ENCODE measurements around the gene ATP13A3.
A peak's percentile ranks its signal among the peaks of the same experiment; 100 is the strongest.

The ATP13A3 gene

GRCh38 chr3:194439881-194440550, 46.8 kb downstream of the ATP13A3 start:
- DNase-seq (ENCODE audit: low spot score) = peak; percentile 6

- DNase-seq (ENCODE audit: low spot score) = no peak
Observed at GRCh38 chr3:194434503-194434902, 52.3 kb downstream of the ATP13A3 start.

GRCh38 chr3:194431554-194431953, 55.2 kb downstream of the ATP13A3 start:
- DNase-seq (ENCODE audit: low spot score) = no peak

- DNase-seq (ENCODE audit: low spot score) = no peak
Observed at GRCh38 chr3:194425399-194425798, 61.4 kb downstream of the ATP13A3 start.

GRCh38 chr3:194424953-194425352, 61.8 kb downstream of the ATP13A3 start:
- DNase-seq (ENCODE audit: low spot score) = no peak

- DNase-seq (ENCODE audit: low spot score) = no peak
Observed at GRCh38 chr3:194424373-194424772, 62.4 kb downstream of the ATP13A3 start.

GRCh38 chr3:194423317-194423716, 63.5 kb downstream of the ATP13A3 start:
- DNase-seq (ENCODE audit: low spot score) = no peak

- DNase-seq (ENCODE audit: low spot score) = no peak
Observed at GRCh38 chr3:194422188-194422587, 64.6 kb downstream of the ATP13A3 start.

- no peak for DNase-seq (ENCODE audit: low spot score)
Observed at GRCh38 chr3:194418671-194419070, 68.1 kb downstream of the ATP13A3 start.

- DNase-seq (ENCODE audit: low spot score) = no peak
Observed at GRCh38 chr3:194407423-194407822, 79.4 kb downstream of the ATP13A3 start.

GRCh38 chr3:194405766-194406165, 81.0 kb downstream of the ATP13A3 start:
- DNase-seq (ENCODE audit: low spot score) = no peak

GRCh38 chr3:194404365-194405140, 82.2 kb downstream of the ATP13A3 start:
- no peak for DNase-seq (ENCODE audit: low spot score)

GRCh38 chr3:194401868-194402329, 84.9 kb downstream of the ATP13A3 start:
- DNase-seq (ENCODE audit: low spot score) = no peak

- DNase-seq (ENCODE audit: low spot score) = no peak
Observed at GRCh38 chr3:194401346-194401745, 85.5 kb downstream of the ATP13A3 start.

GRCh38 chr3:194399874-194400411, 86.9 kb downstream of the ATP13A3 start:
- DNase-seq (ENCODE audit: low spot score) = no peak

GRCh38 chr3:194399166-194399565, 87.6 kb downstream of the ATP13A3 start, which contains the start of gene GP5:
Gene GP5 (minus strand): TSS chr3:194399266. CDS start chr3:194398282, 984 bp downstream.
- no peak for DNase-seq (ENCODE audit: low spot score)

GRCh38 chr3:194397757-194398312, 89.0 kb downstream of the ATP13A3 start:
- DNase-seq (ENCODE audit: low spot score) = no peak

GRCh38 chr3:194396859-194397756, 89.7 kb downstream of the ATP13A3 start:
- no peak for DNase-seq (ENCODE audit: low spot score)

- no peak for DNase-seq (ENCODE audit: low spot score)
Observed at GRCh38 chr3:194396539-194396858, 90.3 kb downstream of the ATP13A3 start.

GRCh38 chr3:194395778-194396538, 90.8 kb downstream of the ATP13A3 start:
- DNase-seq (ENCODE audit: low spot score) = no peak

GRCh38 chr3:194395212-194395611, 91.6 kb downstream of the ATP13A3 start:
- DNase-seq (ENCODE audit: low spot score) = peak; percentile 46
